OCI-LY1 (cell line): ENCODE data around the gene NLRP9.

ENCODE experiments used
- EZH2 ChIP-seq: fragments of 200-600 bp; sonication (generic), shearing (Covaris generic); IDR thresholded peaks from 2 replicates; pipeline ENCODE4 v1.8.0; 2017; ENCODE audit warnings: borderline replicate concordance, mixed run types, mild to moderate bottlenecking, antibody characterized with exemption, low read length, moderate library complexity, mixed read lengths
- TF ChIP-seq, protein P1 (sequence below): fragments of 200-600 bp; sonication (generic), shearing (Covaris generic); IDR thresholded peaks from 2 replicates; pipeline ENCODE4 v1.5.1; 2017; ENCODE audit warnings: mild to moderate bottlenecking, antibody characterized with exemption, low read length, moderate library complexity, mixed read lengths

DNA sequence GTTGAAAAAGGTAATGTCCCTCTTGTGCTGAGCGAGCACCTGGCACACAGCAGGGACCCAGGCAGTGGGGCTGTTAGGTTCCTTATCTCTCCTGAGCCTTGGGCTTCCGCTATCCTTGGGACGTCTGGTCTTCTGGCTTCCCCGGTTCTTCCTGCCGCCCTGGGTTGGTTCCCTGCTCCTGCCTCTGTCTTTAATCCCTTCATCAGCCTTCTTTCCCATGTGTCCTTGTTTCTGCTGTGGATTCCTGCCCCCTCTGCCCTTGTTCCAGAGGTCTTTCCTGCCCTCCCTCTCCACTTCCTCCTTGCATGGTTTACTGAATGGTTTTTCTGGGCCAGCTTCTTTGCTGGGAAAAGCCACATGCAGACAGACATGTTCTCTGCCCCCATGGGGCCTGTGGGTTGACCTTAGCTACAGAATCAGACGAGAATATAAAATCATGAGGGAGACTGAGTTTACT lies 60.6 kb downstream of the NLRP9 start:
- TF ChIP-seq, protein P1, sequence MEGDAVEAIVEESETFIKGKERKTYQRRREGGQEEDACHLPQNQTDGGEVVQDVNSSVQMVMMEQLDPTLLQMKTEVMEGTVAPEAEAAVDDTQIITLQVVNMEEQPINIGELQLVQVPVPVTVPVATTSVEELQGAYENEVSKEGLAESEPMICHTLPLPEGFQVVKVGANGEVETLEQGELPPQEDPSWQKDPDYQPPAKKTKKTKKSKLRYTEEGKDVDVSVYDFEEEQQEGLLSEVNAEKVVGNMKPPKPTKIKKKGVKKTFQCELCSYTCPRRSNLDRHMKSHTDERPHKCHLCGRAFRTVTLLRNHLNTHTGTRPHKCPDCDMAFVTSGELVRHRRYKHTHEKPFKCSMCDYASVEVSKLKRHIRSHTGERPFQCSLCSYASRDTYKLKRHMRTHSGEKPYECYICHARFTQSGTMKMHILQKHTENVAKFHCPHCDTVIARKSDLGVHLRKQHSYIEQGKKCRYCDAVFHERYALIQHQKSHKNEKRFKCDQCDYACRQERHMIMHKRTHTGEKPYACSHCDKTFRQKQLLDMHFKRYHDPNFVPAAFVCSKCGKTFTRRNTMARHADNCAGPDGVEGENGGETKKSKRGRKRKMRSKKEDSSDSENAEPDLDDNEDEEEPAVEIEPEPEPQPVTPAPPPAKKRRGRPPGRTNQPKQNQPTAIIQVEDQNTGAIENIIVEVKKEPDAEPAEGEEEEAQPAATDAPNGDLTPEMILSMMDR, result no peak
- TF ChIP-seq EZH2, result no peak
